Raji (cell line): ENCODE results near the gene LAMTOR2.

Source experiments
- POLR2A ChIP-seq: IDR thresholded peaks from 2 replicates; pipeline ENCODE4 v1.6.1; 2011; ENCODE audit warnings: low read depth, low read length, control low read depth; ENCODE audit not compliant: insufficient read depth

LAMTOR2 gene

DNA sequence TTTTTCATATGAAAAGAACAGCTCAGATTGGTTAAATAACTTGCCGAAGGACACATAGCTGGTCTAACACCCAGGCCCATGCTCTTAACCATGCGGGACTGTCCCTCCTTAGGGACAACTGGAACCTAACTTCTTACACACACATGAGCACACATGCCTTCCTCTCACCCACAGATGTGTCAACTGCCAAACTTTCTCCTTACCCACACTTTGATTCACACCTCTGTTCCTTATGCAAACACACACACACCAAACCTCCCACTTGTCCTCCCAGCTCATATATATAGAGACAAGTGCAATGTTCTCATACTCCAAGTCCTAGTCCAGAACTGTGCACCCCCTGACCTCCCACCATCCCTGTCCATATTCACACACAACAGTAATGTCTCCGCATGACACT, 10.6 kb downstream of the LAMTOR2 start:
- no peak for TF ChIP-seq POLR2A

DNA sequence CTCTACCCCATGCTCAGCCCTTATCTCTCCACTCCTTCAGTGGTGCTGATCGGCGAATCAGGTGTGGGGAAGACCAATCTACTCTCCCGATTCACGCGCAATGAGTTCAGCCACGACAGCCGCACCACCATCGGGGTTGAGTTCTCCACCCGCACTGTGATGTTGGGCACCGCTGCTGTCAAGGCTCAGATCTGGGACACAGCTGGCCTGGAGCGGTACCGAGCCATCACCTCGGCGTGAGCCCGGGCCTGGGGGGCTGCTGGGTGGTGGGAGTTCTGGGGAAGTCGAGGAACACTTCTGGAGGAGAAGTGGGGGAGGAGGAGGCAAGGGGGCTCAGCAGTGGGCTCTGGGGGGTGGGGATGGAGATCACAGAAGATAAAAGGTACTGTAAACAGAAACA, 11.3 kb downstream of the LAMTOR2 start:
- TF ChIP-seq POLR2A: no peak

DNA sequence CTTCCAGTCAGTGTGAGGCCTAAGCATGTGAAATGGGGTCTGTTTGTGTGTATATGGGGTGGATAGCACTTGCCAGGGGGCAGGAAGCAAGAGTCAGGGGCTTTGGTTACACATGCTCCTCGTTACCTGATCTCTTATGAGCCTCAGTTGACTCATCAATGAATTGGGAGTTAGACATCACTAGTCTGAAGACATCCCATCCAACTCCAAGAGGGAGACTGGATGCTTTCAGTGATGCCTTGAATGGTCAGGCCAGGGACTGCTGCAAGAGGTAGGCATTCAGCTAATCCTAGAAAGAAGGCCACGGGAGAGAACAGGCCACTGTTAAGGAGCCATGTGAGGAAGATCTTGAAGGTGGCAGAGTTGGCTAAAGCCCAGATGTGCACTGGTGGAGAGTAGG, 12.7 kb downstream of the LAMTOR2 start:
- no peak for TF ChIP-seq POLR2A

DNA sequence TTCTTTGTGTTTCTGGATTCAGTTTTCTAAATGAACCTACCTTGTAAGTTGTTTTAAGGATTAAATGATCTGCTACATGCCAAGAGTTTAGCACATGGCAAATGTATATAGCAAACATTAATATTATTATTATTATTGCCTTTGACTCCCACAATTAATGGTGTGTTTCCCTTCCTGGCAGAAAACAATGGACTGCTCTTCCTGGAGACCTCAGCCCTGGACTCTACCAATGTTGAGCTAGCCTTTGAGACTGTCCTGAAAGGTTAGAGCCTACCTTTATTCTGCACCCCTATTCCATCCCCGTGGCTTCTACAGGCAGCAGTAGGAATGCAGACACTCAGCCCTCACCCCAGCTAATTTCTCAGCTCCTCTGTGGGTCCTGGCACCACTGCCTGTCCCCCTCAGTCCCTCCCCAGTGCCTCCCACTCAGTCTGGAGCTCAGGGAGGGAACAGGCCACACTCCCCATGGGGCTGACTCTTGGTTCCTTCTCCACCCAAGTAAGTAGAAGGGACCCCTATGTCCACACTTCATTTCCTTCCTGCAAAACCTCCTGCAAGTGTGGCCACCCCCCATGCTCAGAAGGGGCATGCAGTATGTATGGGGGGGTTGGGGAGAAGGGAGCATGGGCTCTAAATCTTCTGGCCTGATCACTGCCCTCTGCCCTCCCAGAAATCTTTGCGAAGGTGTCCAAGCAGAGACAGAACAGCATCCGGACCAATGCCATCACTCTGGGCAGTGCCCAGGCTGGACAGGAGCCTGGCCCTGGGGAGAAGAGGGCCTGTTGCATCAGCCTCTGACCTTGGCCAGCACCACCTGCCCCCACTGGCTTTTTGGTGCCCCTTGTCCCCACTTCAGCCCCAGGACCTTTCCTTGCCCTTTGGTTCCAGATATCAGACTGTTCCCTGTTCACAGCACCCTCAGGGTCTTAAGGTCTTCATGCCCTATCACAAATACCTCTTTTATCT, 15.2 kb downstream of the LAMTOR2 start:
- TF ChIP-seq POLR2A: no peak

DNA sequence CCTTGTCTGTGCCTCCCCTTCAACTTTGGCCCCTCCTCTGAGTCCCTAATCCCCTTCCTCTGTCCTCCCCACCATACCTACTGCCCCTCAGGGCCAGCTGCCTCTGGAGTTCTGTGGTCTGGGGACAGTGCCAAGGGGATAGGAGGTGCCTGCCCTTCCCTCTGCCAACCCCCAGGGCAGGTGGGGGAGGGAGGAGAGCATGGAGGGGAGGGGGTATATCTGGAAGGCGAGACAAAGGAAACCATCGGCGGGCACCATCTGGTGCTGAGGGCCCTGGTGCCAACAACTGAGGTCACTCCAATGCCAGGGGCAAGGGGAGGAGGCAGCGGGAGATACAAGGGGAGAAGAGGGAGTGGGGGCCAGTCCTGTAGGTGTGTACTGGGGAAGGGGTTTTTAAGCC, 16.0 kb downstream of the LAMTOR2 start:
- TF ChIP-seq POLR2A: no peak

DNA sequence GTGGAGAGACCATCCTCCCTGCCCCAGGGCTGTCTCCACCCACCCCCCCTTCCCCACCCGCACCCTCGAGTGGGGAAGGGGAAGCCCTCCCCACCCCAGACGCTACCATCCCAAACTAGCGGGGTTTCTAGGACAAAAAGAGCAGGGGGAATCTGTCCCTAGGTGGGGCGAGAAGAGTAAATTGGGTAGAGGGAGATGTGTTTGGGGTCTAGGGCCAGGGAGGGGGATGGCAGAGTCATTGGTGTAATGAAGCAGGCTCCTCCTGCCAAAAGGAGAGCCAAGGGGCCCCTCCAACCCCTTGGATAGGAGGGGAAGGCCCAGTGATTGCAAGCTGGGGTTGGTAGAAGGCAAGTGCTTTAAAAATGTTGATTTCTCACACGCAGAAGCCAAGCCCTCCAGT, 17.7 kb downstream of the LAMTOR2 start:
- no peak for TF ChIP-seq POLR2A

DNA sequence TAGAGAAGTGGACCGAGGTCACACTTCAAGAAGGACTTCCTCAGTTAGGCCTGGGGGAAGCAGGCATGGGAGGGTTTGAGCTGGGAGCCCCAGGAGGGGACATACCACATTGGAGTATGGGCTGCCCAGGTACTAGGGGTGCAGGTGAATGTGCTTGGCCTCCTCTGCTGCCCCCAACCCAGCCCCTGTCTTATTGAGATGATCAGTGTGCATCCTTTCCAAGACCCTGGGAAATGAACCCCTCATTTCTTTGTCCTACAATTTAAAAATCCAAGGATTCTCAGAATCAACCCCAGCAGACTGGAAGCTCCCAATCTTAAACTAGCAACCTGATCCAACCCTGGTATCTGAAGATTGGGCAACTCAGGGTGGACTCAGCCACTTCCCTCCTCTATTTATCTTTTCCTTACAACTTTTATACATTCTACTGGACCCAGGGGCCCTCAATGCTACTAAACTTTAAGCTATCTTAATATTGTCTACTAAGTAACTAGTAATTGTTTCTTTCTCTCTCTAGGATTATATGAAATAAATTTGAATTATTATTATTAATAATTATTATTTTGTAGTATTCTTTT, 18.6 kb downstream of the LAMTOR2 start:
- no peak for TF ChIP-seq POLR2A

DNA sequence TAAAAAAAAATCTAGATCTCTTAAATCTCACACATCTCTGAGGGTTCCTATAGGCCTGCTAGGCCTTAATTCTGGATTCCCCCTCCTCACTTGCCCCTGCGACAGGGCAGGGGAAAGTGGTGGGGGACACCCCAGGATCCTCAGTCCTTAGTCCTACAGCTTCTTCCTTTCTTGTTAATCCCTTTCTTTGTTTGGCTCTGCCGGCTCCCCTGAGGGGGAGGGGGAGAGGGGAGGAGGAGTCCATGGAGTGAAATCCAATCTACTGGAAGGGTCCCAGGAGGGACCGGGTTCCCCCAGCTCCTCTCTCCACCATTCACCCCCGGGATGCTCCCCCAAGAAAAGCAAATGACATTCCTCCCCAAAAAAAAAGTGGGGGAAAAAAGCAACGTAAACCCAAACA, 19.2 kb downstream of the LAMTOR2 start:
- TF ChIP-seq POLR2A: no peak

DNA sequence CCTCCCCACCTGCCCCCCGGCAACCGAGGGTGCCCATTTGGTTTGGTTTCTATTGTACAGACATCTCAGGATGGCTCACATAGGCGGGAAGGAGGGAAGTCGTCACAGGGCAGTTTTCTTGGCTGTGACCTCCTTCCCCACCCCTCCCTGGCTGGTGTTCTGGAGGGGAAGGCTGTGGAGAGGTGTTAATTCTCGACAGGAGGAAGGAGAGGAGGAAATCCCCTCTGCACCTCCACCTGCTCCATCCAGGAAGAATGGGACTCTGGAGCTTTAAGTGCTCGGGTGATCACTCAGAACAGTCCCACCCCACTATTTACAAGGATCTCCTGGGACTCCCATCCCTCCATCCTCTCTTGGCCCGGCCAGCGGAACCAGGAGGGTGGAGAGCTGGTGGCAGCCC, 20.1 kb downstream of the LAMTOR2 start:
- no peak for TF ChIP-seq POLR2A

DNA sequence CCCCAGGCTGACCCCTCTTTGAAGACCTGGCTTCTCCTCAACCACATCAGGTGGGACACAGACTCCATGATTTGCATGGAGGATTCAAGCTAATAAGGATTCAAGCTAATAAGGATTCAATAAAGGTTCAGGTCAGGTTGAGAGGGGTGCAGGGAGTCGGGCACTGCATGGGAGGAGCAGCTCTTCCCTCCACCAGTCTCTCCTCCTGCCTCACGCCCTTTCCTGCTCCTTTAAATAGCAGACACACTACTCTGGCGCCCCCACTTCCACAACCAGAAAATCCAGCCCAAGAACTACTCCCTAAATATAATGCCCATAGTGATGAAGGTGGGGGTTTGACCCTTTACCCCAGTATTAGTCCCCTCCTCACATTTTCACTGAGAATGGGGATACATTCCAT, 20.6 kb downstream of the LAMTOR2 start:
- TF ChIP-seq POLR2A: no peak

DNA sequence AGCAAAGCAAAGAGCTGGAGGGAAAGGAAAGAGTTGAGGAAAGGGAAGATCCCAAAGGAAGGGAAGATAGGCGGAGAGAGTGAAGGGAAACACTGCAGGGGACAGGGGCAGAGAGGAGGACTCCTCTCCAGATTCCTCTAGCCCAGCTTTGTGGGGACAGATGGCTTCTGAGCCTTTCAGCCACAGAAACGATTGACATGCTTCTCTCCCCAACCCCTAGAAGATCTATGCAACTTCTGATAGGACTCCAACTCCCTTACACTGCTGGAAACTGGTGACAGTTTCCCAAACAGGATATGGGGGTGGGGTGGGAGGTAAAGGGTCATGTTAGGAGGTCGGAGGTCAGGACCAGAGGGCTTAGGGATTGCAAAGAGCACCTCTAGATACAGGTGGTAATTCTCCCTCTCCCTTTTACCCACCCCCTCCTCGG, 21.2 kb downstream of the LAMTOR2 start:
- TF ChIP-seq POLR2A: no peak

DNA sequence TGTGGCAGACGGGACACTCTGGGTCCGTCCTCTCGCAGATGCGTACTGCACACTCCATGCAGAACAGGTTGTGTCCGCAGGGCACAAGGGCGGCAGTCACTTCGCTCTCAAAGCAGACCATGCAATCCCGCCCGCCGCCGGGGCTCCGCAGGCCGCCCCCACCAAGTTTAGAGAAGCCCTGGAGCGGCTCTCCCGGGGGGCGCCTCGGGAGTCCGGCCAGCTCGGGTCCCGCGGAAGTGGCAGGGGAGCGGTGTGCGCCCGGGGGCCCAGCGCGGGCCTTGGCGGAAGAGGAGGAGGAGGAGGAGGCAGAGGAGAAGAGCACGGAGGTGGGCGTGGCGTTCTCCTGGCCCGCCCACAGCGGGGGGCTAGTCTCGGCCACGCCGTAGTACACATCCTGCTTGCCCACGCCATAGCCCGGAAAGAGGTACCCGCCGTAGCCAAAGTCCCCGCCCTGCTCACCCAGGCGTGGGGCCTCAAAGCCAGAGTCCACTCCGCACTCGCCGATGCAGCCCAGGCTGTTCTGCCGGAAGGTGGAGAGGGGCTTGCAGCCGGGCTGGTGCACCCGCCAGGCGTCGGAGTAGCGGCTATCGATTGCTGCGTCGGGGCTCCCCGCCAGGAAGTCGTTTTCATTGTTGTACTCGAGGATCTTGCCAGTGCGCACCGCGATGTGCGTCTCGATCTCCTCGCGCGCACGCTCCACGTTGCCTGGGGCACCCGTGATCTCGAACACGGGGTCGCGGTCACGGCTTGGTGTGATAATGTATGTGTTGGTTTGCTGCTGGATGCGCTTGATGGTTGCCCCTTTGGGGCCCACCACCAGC, 22.2 kb downstream of the LAMTOR2 start:
- peak; percentile 29; the same call in 1 of the 2 replicates for TF ChIP-seq POLR2A

DNA sequence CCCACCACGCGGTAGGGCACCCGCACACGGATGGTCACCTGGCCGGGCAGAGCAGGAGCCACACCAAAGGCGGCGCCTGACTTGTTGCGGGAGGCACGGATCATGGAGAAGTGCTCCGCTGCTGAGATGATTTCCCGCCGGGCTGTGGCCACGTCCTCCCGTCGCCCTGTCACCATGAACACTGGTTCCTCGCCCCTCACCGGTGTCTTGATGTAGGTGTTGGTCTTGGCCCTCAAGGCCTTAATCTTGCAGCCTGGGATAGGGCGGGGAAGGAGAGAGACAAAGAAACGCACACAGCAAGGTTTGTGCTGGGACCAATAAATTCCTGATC, 22.8 kb downstream of the LAMTOR2 start:
- TF ChIP-seq POLR2A: no peak

DNA sequence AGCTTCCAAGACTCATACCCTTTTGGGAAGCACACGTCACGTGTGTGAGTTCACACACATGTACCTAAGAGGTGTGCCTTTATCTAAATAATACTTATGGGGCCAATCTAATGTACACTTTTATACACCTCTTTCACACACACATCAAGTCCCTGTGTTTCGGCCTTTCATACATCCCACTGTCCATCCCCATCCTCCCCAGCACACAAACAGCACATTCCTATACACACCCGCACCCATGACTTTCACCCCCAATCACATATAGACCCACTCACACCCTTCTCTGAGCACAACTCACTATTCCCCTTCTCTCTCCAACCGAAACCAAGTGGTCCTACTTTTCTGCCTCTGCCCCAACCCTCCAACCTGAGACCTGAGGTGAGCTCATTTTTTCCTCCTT, 24.1 kb downstream of the LAMTOR2 start:
- no peak for TF ChIP-seq POLR2A

DNA sequence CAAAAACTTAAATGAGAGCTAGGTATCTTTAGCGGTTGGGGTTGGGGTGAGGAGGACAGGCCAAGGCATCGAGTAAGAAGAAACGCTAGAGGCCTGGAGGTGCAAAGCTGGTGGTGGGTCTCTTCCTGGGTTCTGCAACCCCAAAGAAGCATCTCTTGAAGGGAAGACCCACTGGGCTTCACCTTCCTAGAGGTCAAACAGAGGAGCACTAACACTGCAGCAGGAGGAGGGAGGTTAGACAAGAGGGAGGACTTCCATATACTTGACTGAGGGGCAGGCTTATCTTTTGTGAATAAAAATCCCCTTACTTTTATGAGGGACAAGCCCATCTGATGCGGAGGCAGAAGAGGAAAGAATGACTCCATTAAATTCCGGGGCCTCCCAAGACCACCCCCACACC, 25.2 kb downstream of the LAMTOR2 start:
- TF ChIP-seq POLR2A: no peak
